HuH-7.5 (cell line): ENCODE data around the gene BCL2.
"Not testable (repeated sequence)": the region's sequence is repeated elsewhere in the genome, so short reads cannot be mapped to it uniquely, and the experiment has no call there.

ENCODE experiments used
- DNase-seq: peaks from one replicate; pipeline ENCODE4 v3.0.0; 2011; ENCODE audit warnings: low spot score

The BCL2 gene

DNA sequence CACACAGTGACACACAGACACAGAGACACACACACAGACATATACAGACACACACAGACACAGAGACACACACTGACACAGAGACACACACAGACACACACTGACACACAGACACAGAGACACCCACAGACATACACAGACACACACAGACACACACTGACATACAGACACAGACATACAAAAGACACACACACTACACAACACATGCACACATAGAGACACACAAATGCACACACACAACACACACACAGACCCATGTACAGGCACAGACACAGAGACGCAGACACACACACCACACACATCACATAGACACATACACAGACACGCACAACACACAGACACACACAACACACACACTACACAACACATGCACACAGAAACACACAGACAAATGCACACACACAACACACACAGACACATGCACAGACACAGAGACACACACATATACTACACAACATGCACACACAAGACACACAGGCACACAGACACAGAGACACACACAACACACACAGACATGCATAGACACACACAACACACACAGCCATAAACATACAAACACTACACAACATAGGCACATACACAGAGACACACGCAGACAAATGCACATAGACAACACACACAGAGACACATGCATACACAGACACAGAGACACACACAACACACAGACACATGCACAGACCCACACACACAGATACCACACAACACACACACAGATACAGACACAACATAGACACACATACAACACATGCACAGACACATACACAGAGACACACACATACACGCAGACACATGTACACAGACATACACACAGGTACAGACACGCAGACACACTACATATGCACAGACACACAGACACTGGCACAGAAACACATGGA is 120.5 kb downstream of the BCL2 start:
- no peak for DNase-seq

DNA sequence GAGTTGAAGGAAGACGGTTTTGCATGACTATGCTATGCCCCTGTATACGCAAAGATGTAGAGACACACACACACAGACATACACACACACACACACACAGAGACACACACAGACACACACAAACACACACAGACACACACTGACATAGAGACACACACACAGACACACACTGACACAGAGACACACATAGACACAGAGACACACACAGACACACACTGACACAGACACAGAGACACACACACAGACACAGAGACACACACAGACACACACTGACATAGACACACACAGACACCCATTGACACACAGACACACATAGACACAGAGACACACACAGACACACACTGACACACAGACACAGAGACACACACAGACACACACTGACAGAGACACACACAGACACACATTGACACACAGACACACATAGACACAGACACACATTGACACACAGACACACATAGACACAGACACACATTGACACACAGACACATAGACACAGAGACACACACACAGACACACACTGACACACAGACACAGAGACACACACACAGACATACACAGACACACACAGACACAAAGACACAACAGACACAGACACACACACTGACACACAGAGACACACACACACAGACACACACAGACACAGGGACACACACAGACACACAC is 121.3 kb downstream of the BCL2 start:
- DNase-seq: no peak

DNA sequence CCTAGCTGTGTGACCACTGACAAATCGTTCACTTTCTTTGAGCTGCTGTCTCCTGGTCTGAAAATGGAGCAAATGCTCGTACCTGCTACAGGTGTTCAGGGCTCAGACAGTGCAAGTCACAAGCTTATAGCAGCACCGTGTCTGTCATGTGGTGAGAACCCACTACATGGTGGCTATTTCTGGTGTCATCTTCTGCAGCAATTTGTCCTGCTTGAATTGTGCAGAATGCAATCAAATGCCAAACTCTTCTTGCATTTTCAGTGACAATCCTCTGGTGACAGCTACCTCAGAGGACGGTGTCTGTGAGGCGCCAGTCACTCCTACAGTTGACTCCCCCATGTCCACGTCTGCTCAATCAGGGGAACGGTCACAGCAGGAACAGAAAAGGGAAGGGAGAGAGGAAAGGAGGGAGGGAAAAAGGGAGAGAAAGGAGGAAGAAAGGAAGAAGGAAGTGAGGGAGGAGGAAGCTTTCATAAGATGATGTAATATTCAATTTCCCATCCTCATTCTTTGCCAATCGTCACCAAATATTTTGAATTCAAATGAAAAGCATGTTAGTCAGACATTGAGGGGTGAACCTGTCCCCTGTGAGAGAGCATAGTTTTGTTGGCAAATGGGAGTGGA is 122.2 kb downstream of the BCL2 start:
- no peak for DNase-seq

DNA sequence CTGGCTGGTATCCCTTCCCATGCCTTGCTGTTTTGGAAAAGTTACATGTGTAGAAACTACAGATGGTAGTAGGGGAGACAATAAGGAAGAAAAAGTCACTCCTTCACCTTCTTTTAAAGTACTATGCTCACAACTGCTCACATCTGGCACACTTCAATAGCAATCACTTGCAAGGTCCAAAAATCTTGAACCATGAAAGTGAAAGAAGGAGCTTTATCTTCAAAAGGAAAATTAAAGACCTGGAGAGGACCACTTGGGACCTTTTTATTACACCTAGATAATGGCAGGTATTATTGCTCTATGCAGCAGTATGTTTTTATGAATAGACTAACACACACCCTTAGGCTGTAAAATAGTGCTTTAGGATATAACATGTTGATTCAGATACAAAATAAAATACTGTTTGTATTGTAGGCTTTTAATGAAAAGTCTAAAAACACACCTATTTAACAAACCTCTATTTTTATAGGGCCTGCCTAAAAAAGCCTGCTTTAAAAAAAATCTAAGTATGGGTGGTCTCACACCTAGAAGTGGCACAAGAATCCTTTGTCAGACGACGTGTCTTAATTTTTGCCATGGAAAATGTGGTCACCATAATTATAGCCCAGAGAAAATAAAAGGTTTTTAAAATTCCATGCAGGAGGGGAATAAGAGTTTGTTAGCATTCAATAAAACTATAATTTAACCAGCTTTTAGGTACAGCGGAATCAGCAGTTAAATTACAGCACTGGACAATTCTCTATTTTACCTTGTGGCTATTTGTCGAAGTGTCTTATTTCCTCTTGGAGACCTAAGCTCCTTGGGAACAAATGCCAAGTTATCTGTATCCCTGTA is 124.0 kb downstream of the BCL2 start:
- DNase-seq: no peak

DNA sequence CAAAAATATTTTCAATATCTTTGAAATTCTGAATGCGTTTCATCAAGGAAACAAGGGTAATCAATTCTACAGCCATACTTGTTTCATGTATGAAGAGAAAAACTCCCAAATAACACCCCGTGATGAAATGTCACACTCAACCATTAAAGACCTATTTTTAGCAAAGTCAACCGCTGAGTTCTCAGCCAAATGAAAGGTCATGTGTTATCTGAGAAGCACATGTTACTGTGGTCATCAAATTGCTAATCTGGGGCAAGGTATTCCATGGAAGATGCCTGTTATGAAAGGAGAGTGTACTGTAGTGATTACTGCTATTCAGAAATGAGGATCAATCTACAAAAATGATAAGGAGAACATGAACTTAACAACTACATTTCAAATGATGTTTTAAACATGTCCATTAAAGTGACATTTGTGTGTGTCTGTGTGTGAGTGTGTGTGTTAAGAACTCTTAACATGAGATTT is 126.7 kb downstream of the BCL2 start:
- DNase-seq: no peak

DNA sequence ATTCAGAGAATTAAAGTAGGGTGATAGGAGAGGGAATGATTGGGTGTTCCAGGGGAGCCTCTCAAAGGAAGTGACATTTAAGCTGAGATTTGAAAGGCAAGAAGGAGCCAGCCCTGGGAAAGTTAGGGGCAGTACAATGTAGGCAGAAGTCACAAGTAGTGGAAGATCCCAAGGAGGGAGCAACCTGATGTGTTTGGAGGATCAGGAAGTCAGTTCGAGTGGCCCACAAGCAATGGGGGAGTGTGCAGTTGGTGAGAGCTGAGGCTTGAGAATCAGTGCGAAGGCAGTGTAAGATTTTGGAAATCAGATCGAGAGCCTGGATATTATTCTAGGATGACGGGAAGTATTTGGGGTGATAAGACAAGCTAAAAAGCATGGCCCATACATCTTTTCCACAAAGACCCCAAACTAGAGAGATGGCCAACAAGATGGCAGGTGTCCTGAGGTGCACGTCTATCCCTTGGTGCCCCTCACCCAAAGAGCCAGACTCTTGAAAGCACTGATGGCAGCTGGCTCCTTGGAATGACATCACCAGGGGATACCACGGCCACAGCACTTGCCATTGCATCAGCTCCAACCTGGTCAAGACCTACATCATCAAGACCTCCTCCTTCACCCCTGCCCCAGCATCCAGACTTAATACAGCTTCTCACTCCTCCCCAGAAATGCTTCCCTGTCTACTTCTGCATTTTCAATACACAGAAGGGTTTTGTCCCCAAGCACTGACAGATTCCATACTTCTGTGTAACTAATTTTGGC is 127.3 kb downstream of the BCL2 start:
- DNase-seq: no peak

DNA sequence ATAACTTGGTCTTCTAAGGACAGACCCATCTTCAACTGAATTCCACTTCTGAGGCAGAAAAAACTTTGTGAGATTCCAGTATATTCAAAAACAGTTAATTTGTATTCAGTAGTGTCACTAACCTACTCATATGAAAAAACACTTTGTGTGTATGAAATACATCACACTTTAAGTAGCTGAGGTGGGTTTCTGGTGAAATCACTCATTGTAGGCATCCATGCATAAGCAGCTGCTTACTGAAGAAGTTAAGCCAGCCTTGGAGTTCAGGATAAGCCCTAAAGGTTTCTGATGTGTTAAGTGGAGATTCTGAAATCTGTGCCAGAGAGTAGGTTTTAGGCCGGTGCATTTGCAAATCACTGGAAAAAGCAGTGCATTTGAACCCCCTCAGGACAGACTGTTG is 128.2 kb downstream of the BCL2 start:
- no peak for DNase-seq

- DNase-seq: not testable (repeated sequence)
Measured at GRCh38 chr18:63190838-63191237, 128.7 kb downstream of the BCL2 start.

GRCh38 chr18:63189817-63190216 is 129.8 kb downstream of the BCL2 start:
- DNase-seq: no peak

- DNase-seq: no peak
Measured at GRCh38 chr18:63189041-63189440, 130.5 kb downstream of the BCL2 start.

DNA sequence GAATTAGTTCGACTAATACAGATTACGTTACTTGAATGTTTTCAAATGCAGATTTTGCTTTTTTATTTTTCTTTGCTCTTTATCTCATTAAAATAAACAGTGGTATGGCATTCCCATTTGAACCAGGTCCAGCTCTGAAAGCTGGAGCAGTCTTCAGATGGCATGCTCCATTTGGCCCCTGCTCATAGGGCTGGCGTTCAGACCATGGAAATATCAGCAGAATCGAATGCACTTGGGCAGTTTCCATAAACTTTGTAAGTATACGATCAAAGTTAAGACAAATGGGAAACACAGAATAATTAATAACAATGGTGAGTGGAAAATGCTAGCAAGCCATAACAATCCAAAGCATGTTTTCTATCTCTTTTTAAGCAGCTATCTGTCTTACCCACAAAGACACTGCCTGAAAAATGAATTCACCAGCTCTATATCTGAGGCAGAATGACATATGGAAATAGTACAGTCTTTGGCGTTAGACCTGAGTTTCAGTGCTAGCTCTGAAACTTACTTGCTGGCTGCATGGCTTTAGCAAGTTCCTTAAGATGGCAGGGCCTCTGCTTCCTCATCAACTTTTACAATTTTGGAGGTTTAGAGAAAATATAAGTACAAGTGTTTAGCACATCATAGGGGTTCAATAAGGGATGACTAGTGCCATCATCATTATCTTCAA is 131.6 kb downstream of the BCL2 start:
- DNase-seq: no peak

- no peak for DNase-seq
Measured at GRCh38 chr18:63187223-63187574, 132.4 kb downstream of the BCL2 start.

GRCh38 chr18:63186520-63187222 is 132.9 kb downstream of the BCL2 start:
- no peak for DNase-seq

GRCh38 chr18:63185984-63186383 is 133.6 kb downstream of the BCL2 start:
- no peak for DNase-seq

DNA sequence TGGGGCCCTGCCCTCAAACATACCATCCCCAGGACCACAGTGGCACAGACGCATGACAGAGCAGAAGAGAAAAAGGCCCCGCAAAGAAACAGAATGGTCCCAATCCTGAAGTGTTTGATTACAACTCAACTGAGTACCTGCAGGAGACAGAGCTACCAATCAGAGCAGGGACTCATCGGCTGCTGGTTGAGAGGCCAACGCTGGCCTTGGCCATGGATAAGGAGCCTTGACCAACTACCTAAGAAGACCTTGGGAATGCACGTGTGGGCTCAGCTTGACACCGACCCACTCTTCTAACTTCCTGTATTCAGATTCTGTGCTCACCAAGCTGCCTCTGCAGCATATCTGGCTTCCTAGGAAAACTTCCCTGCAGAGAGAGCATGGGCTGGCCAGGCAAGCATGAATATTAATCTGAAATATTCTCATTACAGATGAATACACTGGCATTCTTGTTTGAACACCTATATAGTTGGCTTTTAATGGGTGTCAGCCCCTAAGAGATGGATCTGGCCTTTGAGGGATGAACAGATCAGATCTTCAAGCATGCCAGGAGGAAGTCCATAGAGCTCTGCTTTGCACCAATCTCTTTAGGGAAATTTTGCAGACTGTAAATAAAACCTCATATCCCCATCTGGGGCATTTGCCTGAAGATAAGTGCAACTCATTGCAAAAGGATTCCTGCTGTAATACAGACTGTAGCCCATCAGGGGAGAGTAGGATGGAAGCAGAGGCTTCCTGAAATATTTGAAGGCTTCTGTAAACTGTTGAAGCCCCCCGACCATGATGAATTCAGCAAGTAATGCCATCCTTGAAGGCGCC is 135.4 kb downstream of the BCL2 start:
- no peak for DNase-seq

- no peak for DNase-seq
Measured at GRCh38 chr18:63183378-63183777, 136.2 kb downstream of the BCL2 start.

DNA sequence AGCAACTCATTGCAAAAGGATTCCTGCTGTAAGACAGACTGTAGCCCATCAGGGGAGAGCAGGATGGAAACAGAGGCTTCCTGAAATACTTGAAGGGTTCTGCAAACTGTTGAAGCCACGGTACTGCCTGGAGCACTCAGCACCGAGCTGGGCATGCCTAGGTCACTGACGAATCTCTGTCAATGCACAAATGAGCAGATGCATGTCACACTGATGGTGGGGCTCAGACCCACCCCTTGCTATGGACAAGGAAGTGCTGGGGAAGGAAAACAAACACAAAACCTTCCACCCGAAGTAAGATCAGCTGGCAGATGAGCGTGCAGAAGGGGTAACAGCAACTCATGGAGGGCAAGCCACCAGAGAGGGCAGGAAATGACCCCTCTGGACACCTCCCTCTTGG is 136.7 kb downstream of the BCL2 start:
- no peak for DNase-seq

- no peak for DNase-seq
Measured at GRCh38 chr18:63182310-63182772, 137.2 kb downstream of the BCL2 start.

DNA sequence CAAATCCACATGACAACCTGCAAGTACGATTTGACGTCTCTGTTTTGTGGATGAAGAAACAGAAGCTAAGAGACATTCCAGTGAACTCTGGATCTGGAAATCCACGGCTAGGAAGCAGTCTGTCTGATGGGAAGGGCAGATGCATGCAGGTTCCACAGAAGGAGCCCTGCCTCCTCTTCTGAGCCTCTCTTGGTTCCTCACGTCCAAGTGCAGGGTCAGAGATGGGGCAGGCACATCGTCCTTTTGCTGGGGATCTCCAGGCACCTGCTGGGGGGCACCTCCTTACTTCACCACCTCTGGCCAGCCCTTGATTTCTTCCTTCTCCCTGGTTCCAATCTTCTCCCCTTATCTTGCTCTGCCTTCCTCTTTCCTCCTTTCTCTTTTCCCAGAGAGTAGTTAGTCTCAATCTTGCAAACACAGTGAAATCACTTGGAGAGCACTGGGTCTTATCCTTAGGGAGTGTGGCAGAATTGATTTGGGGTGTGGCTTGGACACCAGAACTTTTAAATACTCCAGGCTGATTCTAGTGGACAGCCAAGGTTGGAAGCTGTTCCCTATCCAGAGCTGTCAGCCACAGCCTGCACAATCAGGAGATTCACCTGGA is 137.8 kb downstream of the BCL2 start:
- no peak for DNase-seq
